ENCODE measurements around the gene ETFB. TPM values are rescaled to one million over a fixed set of nuclear protein-coding genes. Genes with fewer than 3 reads are reported as not detected.

Gene ETFB
- total RNA-seq, 1 experiment from 2014 or later = 203 TPM

GRCh38 chr19:51305479-51305878, 60.7 kb downstream of the ETFB start:
- Mint-ChIP-seq H3K4me3 (ENCODE audit: low read depth, unreplicated experiment) (no peak overlapping the region), H3K27ac (ENCODE audit: unreplicated experiment) (no peak overlapping the region), H3K9me3 (ENCODE audit: low read depth, unreplicated experiment) (peaks cover 4% of the 10 kb centered on the region), H3K36me3 (ENCODE audit: insufficient read depth, unreplicated experiment) (no peaks in the 10 kb centered on the region), H3K27me3 (ENCODE audit: unreplicated experiment) (peaks cover 90% of the 10 kb centered on the region), H3K4me1 (ENCODE audit: low read depth, unreplicated experiment) (no peaks in the 10 kb centered on the region)
- TF ChIP-seq CTCF (IDR thresholded peaks at IDR 0.05; ENCODE audit: unreplicated experiment) = no peak
- CTCF ChIA-PET = no interaction called here
- BruUV-seq (replicated peaks) = no TSS peak
- intact Hi-C loops (cut with micrococcal nuclease; ENCODE audit: unreplicated experiment) = no loop called here
- no peak for DNase-seq

- no peak overlapping the region for H3K27ac Mint-ChIP-seq (ENCODE audit: unreplicated experiment)
- peaks cover 88% of the 10 kb centered on the region for H3K27me3 Mint-ChIP-seq (ENCODE audit: unreplicated experiment)
- H3K9me3 Mint-ChIP-seq (ENCODE audit: low read depth, unreplicated experiment) = peaks cover 4% of the 10 kb centered on the region
- no peaks in the 10 kb centered on the region for H3K36me3 Mint-ChIP-seq (ENCODE audit: insufficient read depth, unreplicated experiment)
- intact Hi-C loops (cut with micrococcal nuclease; ENCODE audit: unreplicated experiment) = no loop called here
- H3K4me3 Mint-ChIP-seq (ENCODE audit: low read depth, unreplicated experiment) = no peak overlapping the region
- no peaks in the 10 kb centered on the region for H3K4me1 Mint-ChIP-seq (ENCODE audit: low read depth, unreplicated experiment)
- CTCF ChIA-PET = no interaction called here
- TF ChIP-seq CTCF (IDR thresholded peaks at IDR 0.05; ENCODE audit: unreplicated experiment) = no peak
- DNase-seq = no peak
- BruUV-seq (replicated peaks) = no TSS peak
These were observed 64.9 kb downstream of the ETFB start for GRCh38 chr19:51301266-51301665.

GRCh38 chr19:51297406-51297805, 68.8 kb downstream of the ETFB start:
- CTCF ChIA-PET = no interaction called here
- Mint-ChIP-seq H3K4me1 (ENCODE audit: low read depth, unreplicated experiment) (no peaks in the 10 kb centered on the region), H3K27me3 (ENCODE audit: unreplicated experiment) (peaks cover 95% of the 10 kb centered on the region), H3K9me3 (ENCODE audit: low read depth, unreplicated experiment) (no peaks in the 10 kb centered on the region), H3K4me3 (ENCODE audit: low read depth, unreplicated experiment) (no peak overlapping the region), H3K36me3 (ENCODE audit: insufficient read depth, unreplicated experiment) (no peaks in the 10 kb centered on the region), H3K27ac (ENCODE audit: unreplicated experiment) (no peak overlapping the region)
- BruUV-seq (replicated peaks) = no TSS peak
- no peak for TF ChIP-seq CTCF (IDR thresholded peaks at IDR 0.05; ENCODE audit: unreplicated experiment)
- DNase-seq = no peak
- intact Hi-C loops (cut with micrococcal nuclease; ENCODE audit: unreplicated experiment) = no loop called here

GRCh38 chr19:51296336-51297093, 69.7 kb downstream of the ETFB start:
- Mint-ChIP-seq H3K27me3 (ENCODE audit: unreplicated experiment) (peaks cover 95% of the 10 kb centered on the region), H3K4me3 (ENCODE audit: low read depth, unreplicated experiment) (no peak overlapping the region), H3K4me1 (ENCODE audit: low read depth, unreplicated experiment) (no peaks in the 10 kb centered on the region), H3K36me3 (ENCODE audit: insufficient read depth, unreplicated experiment) (no peaks in the 10 kb centered on the region), H3K9me3 (ENCODE audit: low read depth, unreplicated experiment) (no peaks in the 10 kb centered on the region), H3K27ac (ENCODE audit: unreplicated experiment) (no peak overlapping the region)
- intact Hi-C loops (cut with micrococcal nuclease; ENCODE audit: unreplicated experiment) = no loop called here
- BruUV-seq (replicated peaks) = no TSS peak
- no peak for DNase-seq
- TF ChIP-seq CTCF (IDR thresholded peaks at IDR 0.05; ENCODE audit: unreplicated experiment) = no peak
- CTCF ChIA-PET = no interaction called here
